ENCODE data around the gene ASTL. TPM values are rescaled to one million over a fixed set of nuclear protein-coding genes. Genes with fewer than 3 reads are reported as not detected.

Gene ASTL
- total RNA-seq, 1 donor from 2014 or later = not detected

- no peaks in the 10 kb centered on the region for H3K36me3 ChIP-seq
- no peaks in the 10 kb centered on the region for H3K4me1 ChIP-seq
- ATAC-seq = peak; percentile 91
- intact Hi-C loops (cut with DNase I) = loop anchor here (10.0 kb wide), 1 partner anchor 92 kb away; no protein-coding TSS in a partner anchor
- DNase-seq = peak; percentile 80
- H3K27me3 ChIP-seq = peaks cover 45% of the 10 kb centered on the region
- TF ChIP-seq CTCF (IDR thresholded peaks at IDR 0.05) = peak; percentile 68
- H3K4me3 ChIP-seq = peak overlapping the region; percentile 55
- no peaks in the 10 kb centered on the region for H3K9me3 ChIP-seq
- H3K27ac ChIP-seq = no peak overlapping the region
Observed at GRCh38 chr2:96116879-96117533, 21.3 kb downstream of the ASTL start.

- Histone ChIP-seq H3K9me3 (no peaks in the 10 kb centered on the region), H3K27me3 (peaks cover 40% of the 10 kb centered on the region), H3K27ac (no peak within 1 kb of the TSS), H3K4me1 (no peaks in the 10 kb centered on the region), H3K36me3 (no peaks in the 10 kb centered on the region), H3K4me3 (peak within 1 kb of the TSS; percentile 55)
- no peak for TF ChIP-seq CTCF (IDR thresholded peaks at IDR 0.05)
- intact Hi-C loops (cut with DNase I) = loop anchor here (10.0 kb wide), 1 partner anchor 92 kb away; no protein-coding TSS in a partner anchor
- peak; percentile 92 for DNase-seq
- peak; percentile 84 for ATAC-seq
Observed at GRCh38 chr2:96116424-96116878, 21.9 kb downstream of the ASTL start, which contains the start of gene ADRA2B. TSS of gene ADRA2B (minus strand) at chr2:96116571. CDS start at chr2:96116149, 422 bp downstream.

- intact Hi-C loops (cut with DNase I) = loop anchor here (10.0 kb wide), 1 partner anchor 91 kb away; no protein-coding TSS in a partner anchor
- H3K27me3 ChIP-seq = peaks cover 36% of the 10 kb centered on the region
- H3K36me3 ChIP-seq = no peaks in the 10 kb centered on the region
- no peak overlapping the region for H3K27ac ChIP-seq
- no peak for TF ChIP-seq CTCF (IDR thresholded peaks at IDR 0.05)
- ATAC-seq (no peak), DNase-seq (peak; percentile 59)
- H3K4me1 ChIP-seq = no peaks in the 10 kb centered on the region
- no peaks in the 10 kb centered on the region for H3K9me3 ChIP-seq
- H3K4me3 ChIP-seq = peak overlapping the region; percentile 55
Observed at GRCh38 chr2:96115631-96116423, 22.5 kb downstream of the ASTL start.

- DNase-seq = no peak
- H3K27me3 ChIP-seq = peaks cover 36% of the 10 kb centered on the region
- ATAC-seq = no peak
- no peaks in the 10 kb centered on the region for H3K9me3 ChIP-seq
- no peak overlapping the region for H3K4me3 ChIP-seq
- intact Hi-C loops (cut with DNase I) = loop anchor here (10.0 kb wide), 1 partner anchor 90 kb away; no protein-coding TSS in a partner anchor
- H3K27ac ChIP-seq = no peak overlapping the region
- TF ChIP-seq CTCF (IDR thresholded peaks at IDR 0.05) = no peak
- H3K36me3 ChIP-seq = no peaks in the 10 kb centered on the region
- H3K4me1 ChIP-seq = no peaks in the 10 kb centered on the region
Observed at GRCh38 chr2:96114903-96115581, 23.3 kb downstream of the ASTL start.

- no peak overlapping the region for H3K27ac ChIP-seq
- no peak overlapping the region for H3K4me3 ChIP-seq
- peaks cover 36% of the 10 kb centered on the region for H3K27me3 ChIP-seq
- intact Hi-C loops (cut with DNase I) = loop anchor here (10.0 kb wide), 1 partner anchor 90 kb away; no protein-coding TSS in a partner anchor
- H3K4me1 ChIP-seq = no peaks in the 10 kb centered on the region
- TF ChIP-seq CTCF (IDR thresholded peaks at IDR 0.05) = no peak
- H3K36me3 ChIP-seq = no peaks in the 10 kb centered on the region
- no peak for DNase-seq
- ATAC-seq = no peak
- H3K9me3 ChIP-seq = no peaks in the 10 kb centered on the region
Observed at GRCh38 chr2:96114546-96114902, 23.8 kb downstream of the ASTL start.
